Uterus (tissue), 4 donors: ENCODE measurements around the gene RASL12. TPM values are rescaled to one million over a fixed set of nuclear protein-coding genes. Genes with fewer than 3 reads are reported as not detected.

Experiments used
- DNase-seq, 2 donors: peaks; one replicate each; pipeline ENCODE4 v3.0.0-alpha.2; 2019 to 2020
- H3K27ac ChIP-seq, 2 donors: fragments of 200-600 bp; sonication (generic); 1 replicate in 1 of 2; 2 replicates in 1 of 2; pipeline ENCODE4 v1.5.1; 2016 to 2018
- H3K27me3 ChIP-seq, 2 donors: fragments of 200-600 bp; sonication (generic); one replicate each; pipeline ENCODE4 v1.5.1; 2018 to 2019; ENCODE audit warnings: control low read depth in 1 of 2
- H3K36me3 ChIP-seq, 2 donors: fragments of 200-600 bp; sonication (generic); one replicate each; pipeline ENCODE4 v1.5.1; 2019; ENCODE audit warnings: control low read depth in 1 of 2
- H3K4me1 ChIP-seq, 2 donors: fragments of 200-600 bp; sonication (generic); one replicate each; pipeline ENCODE4 v1.5.1; 2018 to 2019; ENCODE audit warnings: control low read depth in 1 of 2
- H3K4me3 ChIP-seq, 2 donors: fragments of 200-600 bp; sonication (generic); 1 replicate in 1 of 2; 2 replicates in 1 of 2; pipeline ENCODE4 v1.5.1; 2018 to 2019; ENCODE audit warnings: mild to moderate bottlenecking in 1 of 2
- H3K9me3 ChIP-seq, 2 donors: fragments of 200-600 bp; sonication (generic); one replicate each; pipeline ENCODE4 v1.5.1; 2019; ENCODE audit warnings: control low read depth in 1 of 2
- POLR2A ChIP-seq, 2 donors: fragments of 450-650 bp; IDR thresholded peaks; one replicate each; pipeline ENCODE4 v1.6.1; 2016; ENCODE audit warnings: antibody characterized with exemption in 2 of 2, mild to moderate bottlenecking in 1 of 2, moderate library complexity in 1 of 2
- intact Hi-C: fragments of 100-400 bp; cut with DNase I; formaldehyde crosslinking; loops from one replicate; pipeline ENCODE4 v1.15.1; 2023; ENCODE audit warnings: low total_unique reads
- total RNA-seq, 4 donors: library from RNA; depleted of rRNA in 3 of 4; stranded (reverse); fragments of >200 nt in 3 of 4; gene quantifications; one replicate each; pipeline versions ENCODE4 v1.1.0 to v1.2.4, GENCODE V29; 2014 to 2023
- TF ChIP-seq, protein P1 (sequence below), 4 experiments: fragments of 200-600 bp in 2 of 4; fragments of 450-650 bp in 2 of 4; sonication (generic) in 2 of 4; IDR thresholded peaks; one replicate each; pipeline ENCODE4 v1.5.1; 2016 to 2019; ENCODE audit warnings: antibody characterized with exemption in 4 of 4, mild to moderate bottlenecking in 2 of 4, moderate library complexity in 1 of 4
- donor health status: DM: yes; HTN: yes; CAD: no.

Gene RASL12
- total RNA-seq, 4 donors from 2014 or later: 65.3 to 116 (median 76.6) TPM

DNA sequence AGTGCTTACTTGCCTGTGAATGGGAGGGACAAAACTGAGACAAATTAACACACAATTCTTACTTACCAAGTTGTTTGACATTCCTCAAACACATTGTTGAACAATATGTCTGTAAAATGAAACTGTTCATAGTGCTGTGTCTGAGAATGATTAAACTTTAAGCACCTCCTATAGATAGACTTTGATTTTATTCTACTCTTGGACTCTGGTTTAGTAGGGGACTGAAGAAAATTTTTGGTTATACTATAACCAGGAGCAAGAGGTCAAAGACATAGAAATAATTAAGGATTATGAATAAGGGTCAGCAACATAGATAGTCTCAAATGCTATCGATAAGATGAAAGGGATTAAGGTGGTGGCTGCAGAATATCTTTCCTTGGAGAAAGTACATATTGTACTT is 30.5 kb downstream of the RASL12 start:
- Histone ChIP-seq H3K4me3 (no peak overlapping the region), H3K9me3 (no peaks in the 10 kb centered on the region), H3K36me3 (no peaks in the 10 kb centered on the region), H3K27ac (no peak overlapping the region), H3K27me3 (no peaks in the 10 kb centered on the region), H3K4me1 (no peaks in the 10 kb centered on the region)
- no peak for TF ChIP-seq POLR2A (IDR thresholded peaks at IDR 0.05)
- TF ChIP-seq, protein P1, sequence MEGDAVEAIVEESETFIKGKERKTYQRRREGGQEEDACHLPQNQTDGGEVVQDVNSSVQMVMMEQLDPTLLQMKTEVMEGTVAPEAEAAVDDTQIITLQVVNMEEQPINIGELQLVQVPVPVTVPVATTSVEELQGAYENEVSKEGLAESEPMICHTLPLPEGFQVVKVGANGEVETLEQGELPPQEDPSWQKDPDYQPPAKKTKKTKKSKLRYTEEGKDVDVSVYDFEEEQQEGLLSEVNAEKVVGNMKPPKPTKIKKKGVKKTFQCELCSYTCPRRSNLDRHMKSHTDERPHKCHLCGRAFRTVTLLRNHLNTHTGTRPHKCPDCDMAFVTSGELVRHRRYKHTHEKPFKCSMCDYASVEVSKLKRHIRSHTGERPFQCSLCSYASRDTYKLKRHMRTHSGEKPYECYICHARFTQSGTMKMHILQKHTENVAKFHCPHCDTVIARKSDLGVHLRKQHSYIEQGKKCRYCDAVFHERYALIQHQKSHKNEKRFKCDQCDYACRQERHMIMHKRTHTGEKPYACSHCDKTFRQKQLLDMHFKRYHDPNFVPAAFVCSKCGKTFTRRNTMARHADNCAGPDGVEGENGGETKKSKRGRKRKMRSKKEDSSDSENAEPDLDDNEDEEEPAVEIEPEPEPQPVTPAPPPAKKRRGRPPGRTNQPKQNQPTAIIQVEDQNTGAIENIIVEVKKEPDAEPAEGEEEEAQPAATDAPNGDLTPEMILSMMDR (IDR thresholded peaks at IDR 0.05): no peak
- no peak for DNase-seq
- intact Hi-C loops: loop anchor here (10.0 kb wide), 1 partner anchor 47 kb away; no protein-coding TSS in a partner anchor

DNA sequence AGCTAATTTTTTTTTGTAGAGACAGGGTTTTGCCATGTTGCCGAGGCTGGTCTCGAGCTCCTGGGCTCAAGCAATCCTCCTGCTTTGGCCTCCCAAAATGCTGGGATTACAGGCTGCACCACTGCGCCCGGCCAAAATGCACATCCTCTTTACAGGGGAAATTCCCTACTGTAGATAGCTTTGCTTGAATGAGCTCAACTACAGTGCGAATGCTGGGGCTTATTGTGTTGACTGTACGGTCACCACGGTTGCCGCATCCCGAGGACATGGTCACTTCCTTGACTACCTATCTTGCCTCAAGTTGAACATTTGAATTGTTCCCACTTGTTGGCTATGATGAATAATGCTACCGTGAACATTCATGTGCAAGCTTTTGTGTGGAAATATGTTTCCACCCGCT is 33.1 kb downstream of the RASL12 start:
- no peaks in the 10 kb centered on the region for H3K9me3 ChIP-seq
- H3K27ac ChIP-seq: no peak overlapping the region
- DNase-seq: no peak
- TF ChIP-seq POLR2A (IDR thresholded peaks at IDR 0.05): no peak
- TF ChIP-seq, protein P1 (IDR thresholded peaks at IDR 0.05): no peak
- no peaks in the 10 kb centered on the region for H3K36me3 ChIP-seq
- no peaks in the 10 kb centered on the region for H3K4me1 ChIP-seq
- no peaks in the 10 kb centered on the region for H3K27me3 ChIP-seq
- H3K4me3 ChIP-seq: no peak overlapping the region
- intact Hi-C loops: loop anchor here (10.0 kb wide), 1 partner anchor 50 kb away; no protein-coding TSS in a partner anchor

GRCh38 chr15:65033659-65034269 is 34.0 kb downstream of the RASL12 start:
- no peak for DNase-seq
- no peak for TF ChIP-seq POLR2A (IDR thresholded peaks at IDR 0.05)
- TF ChIP-seq, protein P1 (IDR thresholded peaks at IDR 0.05): peak; percentile 50 to 69 (median 54)
- intact Hi-C loops: loop anchor here (10.0 kb wide), 1 partner anchor 51 kb away; no protein-coding TSS in a partner anchor

DNA sequence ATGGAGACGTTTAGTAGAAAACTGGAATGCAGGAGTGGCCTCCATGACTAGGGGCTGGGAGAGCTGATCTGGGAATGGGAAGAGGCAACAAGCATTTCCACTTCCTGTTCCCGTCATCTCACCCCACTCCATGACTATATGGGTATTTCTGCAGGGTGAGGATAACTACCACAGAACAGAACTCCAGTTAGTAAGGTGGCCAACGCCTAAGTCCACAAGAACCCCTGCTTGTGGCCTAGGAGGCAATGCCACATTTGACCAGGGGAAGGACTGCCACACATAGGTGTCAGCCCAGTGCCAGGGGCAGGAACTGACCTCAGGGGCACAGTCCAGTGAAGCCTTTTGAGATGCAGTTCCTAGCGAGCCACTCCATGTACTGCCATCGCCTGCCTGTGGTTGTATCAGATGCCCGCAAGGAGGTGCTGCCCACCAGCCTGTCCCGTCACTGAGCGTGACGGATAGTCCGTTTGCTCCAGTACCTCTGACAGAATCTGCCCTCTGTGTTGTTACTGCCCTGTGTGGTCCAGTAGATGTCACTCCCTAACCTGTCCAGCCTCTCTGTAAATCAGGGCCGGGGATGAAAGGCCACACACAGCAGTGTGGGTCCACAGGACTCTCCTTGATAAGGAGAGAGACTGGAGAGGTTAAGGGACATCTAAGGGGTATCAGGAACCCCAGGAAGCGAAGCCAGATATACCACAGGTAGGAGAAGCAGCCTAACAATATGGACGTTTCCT is 34.8 kb downstream of the RASL12 start:
- intact Hi-C loops: loop anchor here (10.0 kb wide), 1 partner anchor 52 kb away; no protein-coding TSS in a partner anchor
- no peaks in the 10 kb centered on the region for H3K36me3 ChIP-seq
- H3K4me1 ChIP-seq: no peaks in the 10 kb centered on the region
- H3K27me3 ChIP-seq: no peaks in the 10 kb centered on the region
- TF ChIP-seq, protein P1 (IDR thresholded peaks at IDR 0.05): peak; percentile 45 to 69 (median 64)
- TF ChIP-seq POLR2A (IDR thresholded peaks at IDR 0.05): no peak
- no peaks in the 10 kb centered on the region for H3K9me3 ChIP-seq
- no peak overlapping the region for H3K27ac ChIP-seq
- DNase-seq: peak; percentile 53 to 65
- H3K4me3 ChIP-seq: no peak overlapping the region

More at GRCh38 chr15:65033659-65034269, 34.0 kb downstream of the RASL12 start:
- H3K9me3 ChIP-seq: no peaks in the 10 kb centered on the region
- H3K4me1 ChIP-seq: no peaks in the 10 kb centered on the region
- H3K36me3 ChIP-seq: no peaks in the 10 kb centered on the region
- no peak overlapping the region for H3K27ac ChIP-seq
- H3K4me3 ChIP-seq: no peak overlapping the region
- no peaks in the 10 kb centered on the region for H3K27me3 ChIP-seq

DNA sequence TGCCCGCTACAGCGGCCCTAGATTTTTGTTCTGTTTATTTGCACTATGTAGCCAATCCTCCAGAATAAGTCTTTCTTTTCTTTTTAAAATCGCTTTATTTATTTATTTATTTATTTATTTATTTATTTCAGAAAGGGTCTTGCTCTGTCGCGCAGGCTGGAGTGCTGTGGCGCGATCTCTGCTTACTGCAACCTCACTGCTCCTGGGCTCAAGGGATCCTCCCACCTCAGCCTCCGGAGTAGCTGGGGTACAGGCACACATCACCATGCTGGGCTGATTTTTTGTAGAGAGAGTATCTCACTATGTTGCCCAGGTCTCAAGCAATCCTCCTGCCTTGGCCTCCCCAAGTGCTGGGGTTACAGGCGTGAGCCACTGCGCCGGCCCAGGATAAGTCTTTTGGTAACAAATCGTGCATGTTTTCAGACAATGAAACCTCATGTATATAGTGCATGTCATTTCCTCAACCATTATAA is 38.0 kb downstream of the RASL12 start:
- intact Hi-C loops: loop anchor here (10.0 kb wide), 1 partner anchor 55 kb away; no protein-coding TSS in a partner anchor
- DNase-seq: no peak
- H3K27ac ChIP-seq: peak overlapping the region; percentile 75 to 81
- H3K36me3 ChIP-seq: no peaks in the 10 kb centered on the region
- no peaks in the 10 kb centered on the region for H3K27me3 ChIP-seq
- H3K4me1 ChIP-seq: no peaks in the 10 kb centered on the region
- H3K9me3 ChIP-seq: no peaks in the 10 kb centered on the region
- TF ChIP-seq, protein P1 (IDR thresholded peaks at IDR 0.05): no peak
- no peak for TF ChIP-seq POLR2A (IDR thresholded peaks at IDR 0.05)
- peak overlapping the region; percentile 75 to 89 for H3K4me3 ChIP-seq
